CD4-positive, alpha-beta T cell treated with Interleukin-1 beta for 1 hour (primary cell): ENCODE measurements around the gene SLCO2A1.

Experiments
- DNase-seq, 2 donors: peaks; one replicate each; pipeline ENCODE4 v3.0.0-alpha.2; 2020 to 2022

The SLCO2A1 gene

GRCh38 chr3:133880886-133881455 lies 148.8 kb downstream of the SLCO2A1 start:
- no peak for DNase-seq

- no peak for DNase-seq
These were observed 149.4 kb downstream of the SLCO2A1 start for GRCh38 chr3:133880287-133880686.

GRCh38 chr3:133878518-133878917 lies 151.2 kb downstream of the SLCO2A1 start:
- no peak for DNase-seq
